DMS79 treated with DMSO at 0.1 percent for 48 hours (cell line): Measurements from ENCODE around the gene ACOT12.
A peak's percentile ranks its signal among the peaks of the same experiment; 100 is the strongest.
"Not testable (repeated sequence)": the region's sequence is repeated elsewhere in the genome, so short reads cannot be mapped to it uniquely, and the experiment has no call there.

Source experiments
- DNase-seq: peaks from one replicate; lab custom pipeline; 2025; lab: John Stamatoyannopoulos, UW

The ACOT12 gene

GRCh38 chr5:81344736-81345135, 49.2 kb downstream of the ACOT12 start:
- no peak for DNase-seq

GRCh38 chr5:81338213-81338612, 55.7 kb downstream of the ACOT12 start:
- not testable (repeated sequence) for DNase-seq

- no peak for DNase-seq
These were observed 56.1 kb downstream of the ACOT12 start for GRCh38 chr5:81337803-81338202.

- no peak for DNase-seq
These were observed 57.4 kb downstream of the ACOT12 start for GRCh38 chr5:81336556-81336955.

DNA sequence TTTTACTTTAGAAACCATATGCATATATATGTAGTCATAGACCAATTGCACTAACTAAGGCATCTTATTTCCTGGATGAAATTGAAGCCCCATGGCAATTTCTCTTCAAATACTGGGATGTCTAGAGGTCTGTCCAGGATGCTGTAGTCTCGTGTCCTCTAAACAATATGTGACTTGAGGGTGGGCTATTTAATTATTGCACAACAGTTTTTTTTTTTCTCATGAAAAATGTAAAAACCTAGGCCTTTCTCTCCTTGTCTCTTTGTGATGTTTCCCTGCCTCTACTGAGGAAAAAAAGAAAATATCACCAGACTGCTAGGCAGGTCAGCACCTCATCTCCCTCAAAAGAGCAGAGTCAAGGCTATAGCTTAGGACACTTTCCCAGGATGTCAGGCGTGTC, 58.0 kb downstream of the ACOT12 start:
- DNase-seq = no peak

DNA sequence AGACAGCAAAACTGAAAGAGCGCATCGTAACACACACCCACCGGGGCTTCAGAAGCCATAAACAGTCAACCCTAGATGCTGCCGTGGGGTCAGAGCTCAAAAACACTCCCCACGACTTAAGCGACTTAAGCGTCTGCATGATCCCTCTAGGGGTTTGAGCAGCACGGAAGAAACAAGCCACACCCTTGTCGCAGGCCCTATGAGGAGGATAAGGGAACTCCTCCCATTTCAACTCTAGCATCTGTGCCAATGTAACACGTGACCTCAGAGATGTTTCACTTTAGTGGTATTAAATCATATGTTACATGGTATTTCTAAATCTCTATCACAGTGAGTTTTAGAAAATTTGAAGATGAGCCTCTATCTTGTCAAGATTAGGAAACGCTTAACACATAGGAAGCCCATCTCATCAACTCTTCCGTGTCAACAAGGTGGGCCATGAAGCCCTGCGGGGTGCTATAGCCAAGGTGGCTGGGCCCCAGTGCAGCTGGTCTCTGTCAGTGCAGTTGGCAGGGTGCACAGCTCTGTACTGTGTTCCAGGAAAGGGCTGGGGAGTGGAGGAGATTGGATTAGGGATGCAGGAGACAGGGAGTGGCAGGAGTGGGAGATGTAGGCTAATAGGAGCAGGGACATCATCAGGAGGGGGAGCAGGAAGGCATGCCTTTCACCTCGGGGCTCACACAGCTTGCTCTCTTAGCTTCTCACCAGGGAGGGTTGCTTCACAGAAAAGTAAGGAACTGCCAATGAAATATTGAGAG, 59.5 kb downstream of the ACOT12 start:
- DNase-seq = no peak

DNA sequence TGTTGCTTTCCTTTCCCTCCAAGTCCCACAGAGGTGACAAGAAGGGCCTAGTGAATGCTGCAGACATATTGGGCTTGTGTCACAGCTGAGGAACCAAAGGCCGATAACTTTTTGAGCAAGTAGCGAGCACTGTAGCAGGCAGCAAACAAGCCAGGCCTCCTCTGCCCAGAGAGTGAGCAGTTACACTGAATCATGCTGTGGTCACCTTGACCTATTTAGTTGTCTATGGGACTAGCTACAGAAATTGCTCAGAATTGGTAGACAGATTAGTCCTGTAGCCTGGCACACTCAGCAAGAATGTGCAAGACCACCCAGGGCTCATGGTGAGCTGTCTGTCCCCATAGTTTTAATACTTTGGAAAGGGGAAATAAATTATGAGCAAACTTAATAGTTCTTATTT, 67.4 kb downstream of the ACOT12 start:
- no peak for DNase-seq

- no peak for DNase-seq
These were observed 76.4 kb downstream of the ACOT12 start for GRCh38 chr5:81317536-81317935.

DNA sequence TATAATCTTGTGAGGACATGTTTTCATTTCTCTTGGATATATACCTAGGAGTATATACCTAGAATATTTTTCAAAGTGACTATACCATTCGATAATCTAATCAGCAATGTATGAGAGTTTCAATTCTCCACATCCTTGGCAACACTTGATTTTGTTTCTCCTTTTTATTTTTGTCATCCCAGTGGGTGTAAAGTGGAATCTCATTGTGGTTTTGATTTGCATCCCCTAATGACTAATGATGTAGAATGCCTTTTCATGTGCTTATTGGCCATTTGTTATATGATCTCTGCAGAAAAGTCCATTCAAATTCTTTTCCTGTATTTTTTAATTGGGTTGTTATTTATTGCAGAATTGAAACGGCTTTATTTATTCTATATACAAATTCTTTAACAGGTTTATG, 77.4 kb downstream of the ACOT12 start:
- no peak for DNase-seq

DNA sequence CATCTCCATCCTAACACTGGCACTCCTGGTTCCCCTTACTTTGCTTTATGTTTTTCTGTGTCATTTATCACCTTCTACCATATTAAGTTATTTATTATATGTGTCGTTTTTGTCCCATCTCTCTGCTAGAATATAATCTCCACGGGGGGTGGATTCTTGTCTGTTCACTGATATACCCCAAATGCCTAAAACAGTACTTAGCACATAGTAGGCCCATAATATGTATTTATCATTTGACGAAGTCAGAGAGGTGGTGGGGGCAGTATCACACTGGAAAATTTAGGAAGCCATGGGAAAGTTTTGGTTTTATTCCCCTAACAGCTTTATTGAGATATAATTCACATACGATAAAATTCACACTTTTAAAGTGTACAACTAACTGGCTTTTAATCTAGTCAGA, 78.1 kb downstream of the ACOT12 start:
- no peak for DNase-seq

DNA sequence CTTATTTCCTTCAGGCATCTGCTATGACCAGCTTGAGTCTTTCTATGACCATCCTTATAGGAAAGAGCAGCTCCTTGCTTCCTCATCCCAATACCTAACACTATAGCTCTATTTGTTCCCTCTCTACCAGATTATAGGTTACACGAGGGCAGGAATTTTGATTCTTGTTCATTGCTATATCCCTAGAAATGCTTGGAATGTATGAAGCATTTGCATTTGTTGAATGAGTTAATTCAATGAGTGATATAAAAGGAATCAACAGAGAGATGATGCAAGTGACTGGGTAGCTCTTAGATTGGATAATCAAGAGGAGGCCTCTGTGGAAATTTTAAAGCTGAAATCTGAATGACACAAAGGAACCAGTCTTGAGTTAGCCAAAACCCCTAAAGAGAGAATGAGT, 78.6 kb downstream of the ACOT12 start:
- no peak for DNase-seq

DNA sequence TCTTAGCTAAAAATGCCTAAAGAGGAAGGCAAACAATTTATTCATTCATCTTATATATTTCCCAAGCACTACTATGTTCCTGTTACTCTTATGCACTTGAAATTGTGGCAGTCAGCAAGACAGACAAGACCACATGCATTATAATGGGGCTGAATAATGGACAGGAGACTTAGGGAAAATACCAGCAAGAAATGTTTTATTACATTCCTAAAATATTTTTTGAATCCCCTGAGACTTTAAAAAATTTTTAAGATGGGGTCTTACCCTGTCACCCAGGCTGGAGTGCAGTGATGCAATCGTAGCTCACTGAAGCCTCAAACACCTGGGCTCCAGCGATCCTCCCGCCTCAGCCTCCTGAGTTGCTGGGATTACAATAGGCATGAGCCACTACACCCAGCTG, 79.4 kb downstream of the ACOT12 start:
- no peak for DNase-seq

DNA sequence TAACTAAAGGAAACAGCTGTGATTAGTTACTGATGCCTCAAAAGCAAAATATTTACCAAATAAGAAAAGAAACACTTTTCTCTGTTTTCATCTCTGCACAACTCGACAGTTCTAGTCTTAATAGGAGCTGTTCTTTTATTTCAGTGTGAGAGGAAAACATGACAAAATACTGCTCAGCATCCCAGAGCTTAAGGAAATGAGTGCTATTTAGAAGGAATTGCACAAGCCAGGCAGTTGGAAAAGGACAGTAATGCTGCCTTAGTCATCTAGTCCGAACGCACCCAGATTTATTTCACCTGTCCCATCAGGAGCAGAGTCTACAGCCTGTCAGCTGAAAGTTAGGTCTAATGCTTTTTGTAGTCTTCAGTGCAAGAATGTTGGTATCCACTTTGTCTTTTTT, 80.2 kb downstream of the ACOT12 start:
- DNase-seq = no peak

DNA sequence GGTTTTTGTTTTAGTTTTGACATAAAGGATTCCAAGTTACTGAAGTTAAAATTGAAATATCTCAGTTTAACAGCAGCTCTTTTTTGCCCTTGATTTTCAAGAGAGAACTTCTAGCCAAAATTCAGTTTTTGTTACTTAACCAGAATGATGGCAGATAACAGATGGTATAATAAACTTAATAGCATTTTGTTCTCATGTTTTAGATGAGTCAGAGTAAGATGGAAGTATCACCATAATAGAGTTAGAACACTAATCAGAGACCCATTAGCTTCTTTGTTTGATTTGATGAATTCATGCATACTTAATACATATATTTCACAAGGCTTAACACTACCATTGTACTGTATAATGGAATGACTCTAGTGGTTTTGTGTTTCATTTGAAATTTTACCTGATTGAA, 80.7 kb downstream of the ACOT12 start:
- DNase-seq = no peak

GRCh38 chr5:81310402-81311063, 83.4 kb downstream of the ACOT12 start:
- DNase-seq = peak; percentile 98

- DNase-seq = no peak
These were observed 85.1 kb downstream of the ACOT12 start for GRCh38 chr5:81308836-81309235.

- DNase-seq = no peak
These were observed 88.1 kb downstream of the ACOT12 start for GRCh38 chr5:81305785-81306184.

GRCh38 chr5:81303563-81303962, 90.4 kb downstream of the ACOT12 start:
- no peak for DNase-seq

DNA sequence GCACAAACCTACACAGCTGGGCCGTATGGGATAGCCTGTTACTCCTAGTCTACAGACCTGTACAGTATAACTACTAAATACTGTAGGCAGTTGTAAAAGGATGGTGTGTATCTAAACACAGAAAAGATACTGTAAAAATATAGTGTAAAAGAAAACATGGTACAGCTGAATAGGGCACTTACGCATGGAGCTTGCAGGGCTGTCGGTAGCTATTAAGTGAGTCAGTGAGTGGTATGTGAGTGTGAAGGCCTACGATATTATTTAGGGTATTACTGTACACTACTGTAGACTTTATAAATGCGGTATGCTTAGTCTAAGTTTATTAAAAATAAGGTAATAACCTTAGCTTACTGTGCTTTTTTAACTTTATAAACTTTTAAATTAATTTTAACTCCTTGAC, 91.3 kb downstream of the ACOT12 start:
- DNase-seq = no peak

DNA sequence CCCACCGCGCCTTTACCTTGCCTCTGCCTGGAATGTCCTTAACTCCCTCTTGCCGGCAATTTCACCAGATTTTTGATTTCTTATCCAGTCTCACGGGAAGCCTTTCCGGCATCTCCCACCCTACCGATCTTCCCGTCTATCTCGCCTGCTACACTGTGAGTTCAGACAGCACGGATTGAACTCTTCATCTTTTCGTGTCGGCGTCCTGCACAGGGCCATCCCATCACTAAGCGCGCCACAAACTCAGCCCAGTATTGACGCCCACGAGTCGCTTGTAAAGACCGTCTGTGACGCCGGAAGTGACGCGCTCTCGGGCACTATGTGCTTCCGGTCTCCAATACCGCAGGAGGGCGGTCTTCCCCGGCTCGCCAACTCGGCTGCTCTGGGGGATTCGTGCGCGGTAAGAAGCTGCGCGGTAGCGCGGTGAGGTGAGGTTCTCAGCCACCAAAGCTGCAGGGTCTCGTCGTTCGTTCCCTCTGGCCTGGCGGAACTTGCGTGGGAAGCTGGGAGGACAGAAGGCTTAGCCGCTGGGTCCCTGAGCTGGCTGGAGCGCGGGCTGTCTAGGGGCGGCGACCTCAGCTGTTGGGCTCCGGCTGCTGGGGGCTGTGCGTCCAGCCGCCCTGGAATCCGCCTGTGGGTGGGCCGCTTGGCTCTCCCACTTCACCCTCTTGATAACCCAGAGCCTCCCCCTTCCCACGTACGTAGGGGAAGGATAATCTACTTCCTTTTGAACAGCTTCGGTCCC, 92.5 kb downstream of the ACOT12 start, which contains the start of gene ZCCHC9:
Gene ZCCHC9, plus strand, starts transcription at position 317 of the 745 bp plus-strand sequence. CDS start 3,171 bp downstream, outside the sequence.
- peak; percentile 80 for DNase-seq

DNA sequence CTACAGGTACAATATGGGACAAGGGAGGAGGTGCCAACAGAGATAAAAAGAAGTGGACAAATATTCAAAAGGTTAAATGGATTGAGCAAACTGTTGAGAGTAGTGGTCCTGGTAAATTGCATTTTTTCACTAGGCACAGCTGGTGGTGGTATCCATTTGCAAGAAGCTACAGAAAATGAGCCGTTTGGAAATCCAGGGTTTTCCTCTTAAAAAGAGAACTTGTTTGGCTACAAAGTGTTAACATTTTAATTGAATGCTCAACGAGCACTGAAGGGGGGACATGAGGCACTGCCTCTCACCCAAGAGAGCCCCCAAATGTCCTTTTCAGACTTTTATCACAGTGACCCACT, 93.0 kb downstream of the ACOT12 start:
- DNase-seq = no peak

DNA sequence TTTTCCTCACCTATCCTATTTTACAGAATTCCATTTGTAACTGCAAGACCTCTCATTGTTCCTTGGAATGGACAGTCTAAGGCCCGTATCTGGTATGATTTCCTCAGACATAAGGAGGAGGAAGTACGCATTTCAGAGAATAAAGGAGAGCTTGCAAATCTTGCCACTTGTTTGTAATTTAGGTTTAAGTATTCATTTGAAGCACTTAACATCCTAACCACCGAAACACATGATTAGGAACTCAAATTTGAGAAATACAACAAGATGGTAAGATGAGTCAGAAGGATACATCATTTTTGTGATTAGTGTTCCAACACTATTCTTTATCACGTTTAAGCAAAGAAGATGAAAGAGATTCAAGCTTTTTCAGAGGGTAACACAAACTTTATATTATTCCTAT, 96.4 kb downstream of the ACOT12 start:
- no peak for DNase-seq

DNA sequence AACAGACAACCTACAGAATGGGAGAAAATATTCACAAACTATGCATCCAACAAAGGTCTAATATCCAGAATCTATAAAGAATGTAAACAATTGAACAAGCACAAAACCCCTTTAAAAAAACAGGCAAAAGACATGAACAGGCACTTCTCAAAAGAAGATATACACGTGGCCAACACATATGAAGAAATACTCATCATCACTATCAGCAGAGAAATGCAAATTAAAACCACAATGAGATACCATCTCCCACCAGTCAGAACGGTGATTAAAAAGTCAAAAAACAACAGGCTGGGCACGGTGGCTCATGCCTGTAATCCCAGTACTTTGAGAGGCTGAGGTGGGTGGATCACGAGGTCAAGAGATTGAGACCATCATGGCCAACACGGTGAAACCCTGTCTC, 99.9 kb downstream of the ACOT12 start:
- DNase-seq = not testable (repeated sequence)
